ENCODE results near the gene ANAPC16. TPM values are rescaled to one million over a fixed set of nuclear protein-coding genes. Genes with fewer than 3 reads are reported as not detected.
A peak's percentile ranks its signal among the peaks of the same experiment; 100 is the strongest.

ANAPC16 gene
- 37.0 TPM for total RNA-seq (ENCODE audit: unreplicated experiment)
- long read RNA-seq, transcript ANAPC16-201 (4 exons, 3,195 nt) = major isoform, 27 of 47 reads
- long read RNA-seq, partial matches to known transcripts = 4 of 47 reads
- long read RNA-seq, other reads (novel, unspliced or antisense) = 14 of 47 reads

GRCh38 chr10:72215611-72216549 is at the start of gene ANAPC16, which contains the start of gene ASCC1:
Gene ANAPC16, plus strand, starts transcription at chr10:72216012. Its CDS starts 7,903 bp downstream, at chr10:72223915.
Gene ASCC1, minus strand, starts transcription at chr10:72216276. Its CDS starts 2,978 bp downstream, at chr10:72213298.
- H3K9me3 Mint-ChIP-seq (ENCODE audit: unreplicated experiment) = peaks cover 3% of the 10 kb centered on the region
- H3K4me1 Mint-ChIP-seq (ENCODE audit: low read depth, unreplicated experiment) = peaks cover 5% of the 10 kb centered on the region
- H3K27ac Mint-ChIP-seq (ENCODE audit: unreplicated experiment) = peak within 1 kb of the TSS; percentile 99
- no peak for TF ChIP-seq CTCF (IDR thresholded peaks at IDR 0.05; ENCODE audit: partially characterized antibody, unreplicated experiment)
- peaks cover 4% of the 10 kb centered on the region for H3K36me3 Mint-ChIP-seq (ENCODE audit: unreplicated experiment)
- peak within 1 kb of the TSS; percentile 98 for H3K4me3 Mint-ChIP-seq (ENCODE audit: unreplicated experiment)
- peak; percentile 92 for DNase-seq
- H3K27me3 Mint-ChIP-seq (ENCODE audit: unreplicated experiment) = peaks cover 4% of the 10 kb centered on the region

- no peak overlapping the region for H3K27ac Mint-ChIP-seq (ENCODE audit: unreplicated experiment)
- H3K27me3 Mint-ChIP-seq (ENCODE audit: unreplicated experiment) = no peaks in the 10 kb centered on the region
Measured at GRCh38 chr10:72167118-72167517, 48.7 kb upstream of the ANAPC16 start.

GRCh38 chr10:72170263-72170662 is 45.5 kb upstream of the ANAPC16 start:
- no peak overlapping the region for H3K27ac Mint-ChIP-seq (ENCODE audit: unreplicated experiment)
- H3K27me3 Mint-ChIP-seq (ENCODE audit: unreplicated experiment) = no peaks in the 10 kb centered on the region
- no peak for TF ChIP-seq CTCF (IDR thresholded peaks at IDR 0.05; ENCODE audit: partially characterized antibody, unreplicated experiment)
- no peak overlapping the region for H3K4me3 Mint-ChIP-seq (ENCODE audit: unreplicated experiment)
- no peaks in the 10 kb centered on the region for H3K9me3 Mint-ChIP-seq (ENCODE audit: unreplicated experiment)
- H3K4me1 Mint-ChIP-seq (ENCODE audit: low read depth, unreplicated experiment) = no peaks in the 10 kb centered on the region
- DNase-seq = no peak
- H3K36me3 Mint-ChIP-seq (ENCODE audit: unreplicated experiment) = no peaks in the 10 kb centered on the region

More at GRCh38 chr10:72167118-72167517, 48.7 kb upstream of the ANAPC16 start:
- Mint-ChIP-seq H3K4me3 (ENCODE audit: unreplicated experiment) (no peak overlapping the region), H3K9me3 (ENCODE audit: unreplicated experiment) (no peaks in the 10 kb centered on the region), H3K4me1 (ENCODE audit: low read depth, unreplicated experiment) (no peaks in the 10 kb centered on the region), H3K36me3 (ENCODE audit: unreplicated experiment) (no peaks in the 10 kb centered on the region)
- no peak for TF ChIP-seq CTCF (IDR thresholded peaks at IDR 0.05; ENCODE audit: partially characterized antibody, unreplicated experiment)
- DNase-seq = no peak

GRCh38 chr10:72170733-72171132 is 45.1 kb upstream of the ANAPC16 start:
- Mint-ChIP-seq H3K27ac (ENCODE audit: unreplicated experiment) (no peak overlapping the region), H3K4me3 (ENCODE audit: unreplicated experiment) (no peak overlapping the region), H3K36me3 (ENCODE audit: unreplicated experiment) (no peaks in the 10 kb centered on the region), H3K4me1 (ENCODE audit: low read depth, unreplicated experiment) (no peaks in the 10 kb centered on the region), H3K27me3 (ENCODE audit: unreplicated experiment) (no peaks in the 10 kb centered on the region), H3K9me3 (ENCODE audit: unreplicated experiment) (no peaks in the 10 kb centered on the region)
- TF ChIP-seq CTCF (IDR thresholded peaks at IDR 0.05; ENCODE audit: partially characterized antibody, unreplicated experiment) = no peak
- DNase-seq = no peak

Measured in glutamatergic neuron (in vitro differentiated cells).